B cell (primary cell): ENCODE results near the gene SYNE1. TPM values are rescaled to one million over a fixed set of nuclear protein-coding genes. Genes with fewer than 3 reads are reported as not detected.

Source experiments
- ATAC-seq: fragments of 200-7000 bp; cut with Tn5 transposase; one replicate; pipeline ENCODE4 v1.10.0; 2021; ENCODE audit warnings: low read depth, mild to moderate bottlenecking, moderate number of reproducible peaks, moderate library complexity
- CTCF ChIA-PET: fragments of 350-600 bp; sonication (Branson Sonifier 250); formaldehyde crosslinking; loops from one replicate; lab custom pipeline; 2021; ENCODE audit warnings: antibody characterized with exemption, inconsistent platforms; lab: Charles Lee
- POLR2A ChIA-PET: fragments of 350-600 bp; sonication (Branson Sonifier 250); formaldehyde crosslinking; loops from one replicate; lab custom pipeline; 2021; ENCODE audit warnings: antibody characterized with exemption; lab: Charles Lee
- DNase-seq: peaks from one replicate; pipeline ENCODE4 v3.0.0; 2013
- H2AFZ ChIP-seq: 2 replicates; pipeline ENCODE4 v1.6.1; 2012; ENCODE audit warnings: mild to moderate bottlenecking, low read depth, low read length; ENCODE audit not compliant: insufficient read depth, poor library complexity, severe bottlenecking
- H3K27ac ChIP-seq, 2 donors: 1 replicate in 1 of 2; 2 replicates in 1 of 2; pipeline ENCODE4 v1.5.1; 2012 to 2013; ENCODE audit warnings: low read length in 2 of 2, mild to moderate bottlenecking in 2 of 2, moderate library complexity in 1 of 2
- H3K27me3 ChIP-seq, 4 experiments: fragments of 200-600 bp in 1 of 4; sonication (generic) in 1 of 4; replicated peaks in 1 of 4; 1 replicate in 2 of 4; 2 replicates in 2 of 4; pipeline versions ENCODE4 v1.6.1 to v1.7.0; 2013 to 2016; ENCODE audit warnings: low read length in 3 of 4, mild to moderate bottlenecking in 2 of 4, mixed read lengths in 1 of 4, moderate library complexity in 1 of 4; ENCODE audit not compliant: insufficient read depth in 4 of 4, control insufficient read depth in 3 of 4; ENCODE audit errors: control extremely low read depth in 1 of 4
- H3K36me3 ChIP-seq, 2 experiments: replicated peaks in 1 of 2; 1 replicate in 1 of 2; 2 replicates in 1 of 2; pipeline versions ENCODE4 v1.6.1 to v1.7.1; 2013; ENCODE audit warnings: low read length in 1 of 2; ENCODE audit not compliant: insufficient read depth in 2 of 2, control insufficient read depth in 1 of 2; ENCODE audit errors: control extremely low read depth in 1 of 2, extremely low read depth in 1 of 2
- H3K4me1 ChIP-seq, 2 donors: fragments of 200-600 bp in 1 of 2; sonication (generic) in 1 of 2; 1 replicate in 1 of 2; 2 replicates in 1 of 2; pipeline versions ENCODE4 v1.5.1 to v1.6.1; 2013 to 2017; ENCODE audit warnings: low read length in 2 of 2; ENCODE audit not compliant: control insufficient read depth in 2 of 2, insufficient read depth in 2 of 2
- H3K4me2 ChIP-seq: replicated peaks from 2 replicates; pipeline ENCODE3; 2012; ENCODE audit warnings: mild to moderate bottlenecking, low read depth, low read length; ENCODE audit not compliant: poor library complexity, severe bottlenecking
- H3K4me3 ChIP-seq, 5 experiments: fragments of 200-600 bp in 1 of 5; sonication (generic) in 1 of 5; 1 replicate in 3 of 5; 2 replicates in 2 of 5; pipeline versions ENCODE4 v1.5.1 to v1.7.0; 2011 to 2016; ENCODE audit warnings: low read length in 4 of 5, mild to moderate bottlenecking in 4 of 5, low read depth in 2 of 5, control low read depth in 1 of 5, moderate library complexity in 1 of 5; ENCODE audit not compliant: insufficient read depth in 1 of 5; ENCODE audit errors: control extremely low read depth in 1 of 5, extremely low read depth in 1 of 5
- H3K79me2 ChIP-seq: fragments of 200-600 bp; sonication (generic); one replicate; pipeline ENCODE4 v1.6.0; 2016; ENCODE audit warnings: low read length; ENCODE audit not compliant: control insufficient read depth, insufficient read depth
- H3K9ac ChIP-seq: fragments of 200-600 bp; sonication (generic); 2 replicates; pipeline ENCODE4 v1.6.1; 2017; ENCODE audit warnings: mild to moderate bottlenecking, low read length, moderate library complexity
- H3K9me3 ChIP-seq, 3 donors: one replicate each; pipeline versions ENCODE4 v1.6.1 to v1.7.1; 2013; ENCODE audit warnings: low read length in 2 of 3; ENCODE audit not compliant: control insufficient read depth in 2 of 3, insufficient read depth in 1 of 3; ENCODE audit errors: control extremely low read depth in 1 of 3
- H4K20me1 ChIP-seq: 2 replicates; pipeline ENCODE4 v1.6.0; 2012; ENCODE audit warnings: mild to moderate bottlenecking, low read length; ENCODE audit not compliant: insufficient read depth, control insufficient read depth, poor library complexity, severe bottlenecking
- H3K27ac Mint-ChIP-seq: one replicate; pipeline ENCODE4 v1.8.0; 2021; ENCODE audit warnings: mixed read lengths
- H3K27me3 Mint-ChIP-seq: one replicate; pipeline ENCODE4 v1.8.0; 2021; ENCODE audit warnings: mixed read lengths
- H3K4me1 Mint-ChIP-seq: one replicate; pipeline ENCODE4 v1.8.0; 2021; ENCODE audit warnings: mixed read lengths
- H3K4me3 Mint-ChIP-seq: one replicate; pipeline ENCODE4 v1.8.0; 2021; ENCODE audit warnings: mixed read lengths
- H3K9me3 Mint-ChIP-seq: one replicate; pipeline ENCODE4 v1.8.0; 2022; ENCODE audit warnings: mixed read lengths; ENCODE audit not compliant: insufficient read depth
- EZH2 ChIP-seq: IDR thresholded peaks from 2 replicates; pipeline ENCODE4 v1.6.1; 2012; ENCODE audit warnings: borderline replicate concordance, low read depth, mild to moderate bottlenecking, moderate library complexity, low read length; ENCODE audit not compliant: insufficient read depth, poor library complexity, severe bottlenecking
- WGBS: methylation state at CpG from one replicate; pipeline ENCODE4 v1.1.5; 2013; ENCODE audit warnings: missing lambda C conversion rate; ENCODE audit not compliant: insufficient coverage; 5-methylcytosine and 5-hydroxymethylcytosine counted together
- intact Hi-C: fragments of 100-400 bp; cut with micrococcal nuclease; formaldehyde crosslinking; loops from one replicate; pipeline ENCODE4 v1.10.0; 2022
- polyA plus RNA-seq: library from polyadenylated mRNA; depleted of rRNA; stranded (reverse); fragments of >200 nt; gene quantifications from 2 replicates; pipeline ENCODE4 v1.2.3, GENCODE V29; 2012
- total RNA-seq, 2 donors: library from RNA; stranded (reverse); fragments of 120-200 nt in 1 of 2; gene quantifications; 1 replicate in 1 of 2; 2 replicates in 1 of 2; pipeline versions ENCODE4 v1.2.3 to v1.2.4, GENCODE V29; 2013 to 2022
- TF ChIP-seq, protein P1 (sequence below): fragments of 200-600 bp; IDR thresholded peaks from one replicate; pipeline ENCODE4 v1.8.0; 2022; ENCODE audit warnings: antibody characterized with exemption, mild to moderate bottlenecking

Gene SYNE1
- total and polyA plus RNA-seq, 2 donors (not counting 1 experiment from before 2014, with no cell fraction given) = 49.2 to 108 TPM

DNA sequence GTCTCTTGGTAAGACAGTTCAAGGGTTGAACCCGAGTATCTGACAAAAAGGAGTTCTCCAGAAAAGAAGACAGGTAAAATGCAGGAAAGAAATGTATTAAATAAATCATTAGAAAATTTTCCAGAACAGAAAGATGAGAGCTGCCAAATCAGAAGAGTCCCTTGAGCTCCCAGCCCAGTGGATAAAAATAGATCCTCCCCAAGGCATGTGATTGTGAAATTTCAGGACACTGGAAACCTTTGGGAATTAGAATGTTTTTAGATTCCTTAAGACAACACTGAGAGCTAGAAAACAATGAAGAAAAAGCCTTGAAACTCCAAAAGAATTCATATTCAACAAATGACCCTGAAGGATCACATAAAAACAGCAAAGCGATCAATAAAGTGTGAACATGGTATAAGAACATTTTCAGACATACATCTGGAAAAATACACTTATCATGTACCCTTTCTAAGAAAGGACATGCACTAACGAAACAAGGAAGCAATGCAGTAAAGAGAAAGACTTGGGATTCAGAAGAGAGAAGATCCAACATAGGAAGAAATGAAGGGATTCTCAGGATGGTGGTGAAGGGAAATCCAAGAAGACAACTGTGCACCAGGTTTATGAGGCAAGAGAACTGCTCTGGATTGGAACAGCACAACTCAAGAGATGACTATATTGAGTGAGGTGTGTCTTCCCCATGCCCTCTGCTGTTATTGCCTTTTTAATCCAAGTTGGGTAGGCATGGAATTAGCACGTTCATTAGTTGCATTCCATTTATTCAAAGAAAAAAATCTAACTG lies 390.4 kb downstream of the SYNE1 start:
- TF ChIP-seq EZH2 = no peak
- TF ChIP-seq, protein P1, sequence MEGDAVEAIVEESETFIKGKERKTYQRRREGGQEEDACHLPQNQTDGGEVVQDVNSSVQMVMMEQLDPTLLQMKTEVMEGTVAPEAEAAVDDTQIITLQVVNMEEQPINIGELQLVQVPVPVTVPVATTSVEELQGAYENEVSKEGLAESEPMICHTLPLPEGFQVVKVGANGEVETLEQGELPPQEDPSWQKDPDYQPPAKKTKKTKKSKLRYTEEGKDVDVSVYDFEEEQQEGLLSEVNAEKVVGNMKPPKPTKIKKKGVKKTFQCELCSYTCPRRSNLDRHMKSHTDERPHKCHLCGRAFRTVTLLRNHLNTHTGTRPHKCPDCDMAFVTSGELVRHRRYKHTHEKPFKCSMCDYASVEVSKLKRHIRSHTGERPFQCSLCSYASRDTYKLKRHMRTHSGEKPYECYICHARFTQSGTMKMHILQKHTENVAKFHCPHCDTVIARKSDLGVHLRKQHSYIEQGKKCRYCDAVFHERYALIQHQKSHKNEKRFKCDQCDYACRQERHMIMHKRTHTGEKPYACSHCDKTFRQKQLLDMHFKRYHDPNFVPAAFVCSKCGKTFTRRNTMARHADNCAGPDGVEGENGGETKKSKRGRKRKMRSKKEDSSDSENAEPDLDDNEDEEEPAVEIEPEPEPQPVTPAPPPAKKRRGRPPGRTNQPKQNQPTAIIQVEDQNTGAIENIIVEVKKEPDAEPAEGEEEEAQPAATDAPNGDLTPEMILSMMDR = no peak
- no peaks in the 10 kb centered on the region for H3K27me3 Mint-ChIP-seq

DNA sequence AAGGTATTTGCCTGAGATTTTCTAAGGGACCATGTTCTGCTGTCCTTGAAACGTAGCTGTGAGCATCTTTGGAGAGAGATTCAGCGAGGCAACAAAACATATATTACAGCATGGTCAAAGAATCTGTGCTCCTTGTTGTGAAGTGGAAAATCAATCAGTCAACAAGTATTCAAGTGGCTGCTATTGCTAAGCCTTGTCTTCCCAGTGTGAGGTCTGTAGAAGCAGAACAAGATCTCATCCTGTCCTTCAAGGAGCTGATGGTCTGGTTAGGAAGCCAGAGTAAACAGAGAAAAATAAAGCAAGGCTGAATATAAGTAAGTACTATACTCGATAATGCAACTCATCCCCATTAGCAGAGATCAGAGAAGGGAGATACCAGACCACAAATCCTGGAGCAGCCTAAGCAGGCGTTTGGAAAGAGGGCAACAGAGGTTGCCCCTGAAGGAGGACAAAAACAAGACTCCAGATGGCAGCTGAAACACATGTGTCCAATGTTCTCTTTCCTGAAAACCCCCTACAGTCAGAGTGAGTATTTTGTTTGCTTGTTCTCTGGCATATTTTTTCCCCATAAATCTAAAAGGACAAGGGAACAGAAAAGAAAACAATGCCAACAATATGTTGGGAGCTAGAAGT lies 392.0 kb downstream of the SYNE1 start:
- no peaks in the 10 kb centered on the region for H3K4me1 Mint-ChIP-seq
- POLR2A ChIA-PET = no interaction called here
- H3K9me3 Mint-ChIP-seq = no peaks in the 10 kb centered on the region
- Histone ChIP-seq H3K27me3 (no peaks in the 10 kb centered on the region), H3K79me2 (no peaks in the 10 kb centered on the region), H3K4me1 (no peaks in the 10 kb centered on the region), H3K9ac (no peak overlapping the region), H3K4me2 (no peak overlapping the region), H4K20me1 (no peaks in the 10 kb centered on the region), H3K9me3 (no peaks in the 10 kb centered on the region), H3K4me3 (no peak overlapping the region), H2AFZ (no peak overlapping the region), H3K27ac (no peak overlapping the region), H3K36me3 (peaks cover 25 to 62% of the 10 kb centered on the region in 2 experiments)
- intact Hi-C loops = no loop called here
- DNase-seq (no peak), ATAC-seq (no peak)
- H3K27ac Mint-ChIP-seq = no peak overlapping the region
- TF ChIP-seq, protein P1 = no peak
- TF ChIP-seq EZH2 = no peak
- no CpG with 5 or more reads among the region's 4 CpGs for WGBS
- no peaks in the 10 kb centered on the region for H3K27me3 Mint-ChIP-seq
- no peak overlapping the region for H3K4me3 Mint-ChIP-seq
- CTCF ChIA-PET = interaction anchor here (0.6 to 1.2 kb wide), 2 partner anchors 86 to 479 kb away, joined by 3 read pairs; no protein-coding TSS in a partner anchor

More for the DNA sequence above, 390.4 kb downstream of the SYNE1 start:
- Mint-ChIP-seq H3K4me1 (no peaks in the 10 kb centered on the region), H3K4me3 (no peak overlapping the region), H3K27ac (no peak overlapping the region), H3K9me3 (no peaks in the 10 kb centered on the region)
- H2AFZ ChIP-seq = no peak overlapping the region
- no peak overlapping the region for H3K27ac ChIP-seq
- ChIA-PET POLR2A (no interaction called here), CTCF (interaction anchor here (0.7 kb wide), 1 partner anchor 69 kb away, joined by 3 read pairs; no protein-coding TSS in a partner anchor)
- H3K4me2 ChIP-seq = no peak overlapping the region
- DNase-seq (no peak), ATAC-seq (no peak)
- no peaks in the 10 kb centered on the region for H4K20me1 ChIP-seq
- intact Hi-C loops = no loop called here
- no peaks in the 10 kb centered on the region for H3K27me3 ChIP-seq
- H3K9ac ChIP-seq = no peak overlapping the region
- H3K9me3 ChIP-seq = no peaks in the 10 kb centered on the region
- no peaks in the 10 kb centered on the region for H3K4me1 ChIP-seq
- WGBS = 100% methylated on average over 1 of the region's 4 CpGs
- H3K36me3 ChIP-seq = peaks cover 22 to 52% of the 10 kb centered on the region in 2 experiments
- no peaks in the 10 kb centered on the region for H3K79me2 ChIP-seq
- H3K4me3 ChIP-seq = no peak overlapping the region
